HepG2 (cell line): ENCODE measurements around the gene NUDT22. TPM values are rescaled to one million over a fixed set of nuclear protein-coding genes. Genes with fewer than 3 reads are reported as not detected.

Experiments used
- ATAD3A ChIP-seq: sonication (generic); formaldehyde crosslinking; IDR thresholded peaks from 2 replicates; pipeline ENCODE4 v1.4.0; 2020; ENCODE audit warnings: missing genetic modification reagents
- CC2D1A ChIP-seq: sonication (generic); formaldehyde crosslinking; IDR thresholded peaks from 2 replicates; pipeline ENCODE4 v1.8.1; 2023; ENCODE audit warnings: mild to moderate bottlenecking, missing genetic modification reagents
- GRHL1 ChIP-seq: sonication (generic); formaldehyde crosslinking; conservative IDR thresholded peaks from 2 replicates; pipeline ENCODE4 v1.8.0; 2022; ENCODE audit warnings: missing genetic modification reagents
- MBD4 ChIP-seq: IDR thresholded peaks from 2 replicates; pipeline ENCODE4 v1.6.1; 2012; ENCODE audit warnings: low read length, inconsistent platforms, borderline replicate concordance
- RELA ChIP-seq: sonication (generic); formaldehyde crosslinking; IDR thresholded peaks from 2 replicates; pipeline ENCODE4 v1.4.0; 2020; ENCODE audit warnings: missing genetic modification reagents
- SNAPC4 ChIP-seq: sonication (generic); formaldehyde crosslinking; IDR thresholded peaks from 2 replicates; pipeline ENCODE4 v1.4.0; 2020; ENCODE audit warnings: mild to moderate bottlenecking, missing genetic modification reagents
- SOX5 ChIP-seq: IDR thresholded peaks from 2 replicates; pipeline ENCODE4 v1.6.1; 2016; ENCODE audit warnings: borderline replicate concordance
- SSRP1 ChIP-seq: IDR thresholded peaks from 2 replicates; pipeline ENCODE4 v1.6.1; 2016; ENCODE audit warnings: control low read depth
- STAG1 ChIP-seq: sonication (generic); formaldehyde crosslinking; IDR thresholded peaks from 2 replicates; pipeline ENCODE4 v1.4.0; 2020; ENCODE audit warnings: missing genetic modification reagents
- ZFP36 ChIP-seq: fragments of 150-350 bp; IDR thresholded peaks from 2 replicates; pipeline ENCODE4 v1.6.1; 2018; ENCODE audit warnings: borderline replicate concordance, low read length, low read depth; ENCODE audit not compliant: partially characterized antibody
- ZNF574 ChIP-seq: sonication (generic); formaldehyde crosslinking; IDR thresholded peaks from 2 replicates; pipeline ENCODE4 v1.4.0; 2020; ENCODE audit warnings: missing genetic modification reagents
- ZNF879 ChIP-seq: sonication (generic); formaldehyde crosslinking; IDR thresholded peaks from 2 replicates; pipeline ENCODE4 v1.8.1; 2023; ENCODE audit warnings: missing genetic modification reagents
- ZNF883 ChIP-seq: sonication (generic); formaldehyde crosslinking; IDR thresholded peaks from 2 replicates; pipeline ENCODE4 v1.5.1; 2020; ENCODE audit warnings: mild to moderate bottlenecking, missing genetic modification reagents; ENCODE audit errors: not compliant biosample characterization
- ZSCAN21 ChIP-seq: sonication (generic); formaldehyde crosslinking; IDR thresholded peaks from 2 replicates; pipeline ENCODE4 v1.8.0; 2022; ENCODE audit warnings: mild to moderate bottlenecking, missing genetic modification reagents, moderate library complexity, borderline replicate concordance
- ZSCAN25 ChIP-seq: sonication (generic); formaldehyde crosslinking; IDR thresholded peaks from 2 replicates; pipeline ENCODE4 v1.8.0; 2022; ENCODE audit warnings: mild to moderate bottlenecking, missing genetic modification reagents
- polyA plus RNA-seq, 8 experiments: library from polyadenylated mRNA; depleted of rRNA in 3 of 8; stranded (reverse) in 7 of 8; unstranded in 1 of 8; fragments of >200 nt; fragmentation: Illumina TruSeq in 4 of 8; extraction: Trizol in 4 of 8; gene quantifications; 2 replicates each; pipeline versions ENCODE4 v1.2.1 to v1.2.3, GENCODE V29; 2011 to 2016; ENCODE audit warnings: low read depth in 4 of 8, missing spikeins in 1 of 8, mixed read lengths in 1 of 8; ENCODE audit not compliant: insufficient read depth in 1 of 8
- total RNA-seq, 5 experiments: library from RNA; depleted of rRNA; stranded (reverse); fragments of >200 nt; fragmentation: Illumina TruSeq; extraction: Trizol; gene quantifications; 2 replicates each; pipeline ENCODE4 v1.2.3, GENCODE V29; 2016; ENCODE audit warnings: low read depth in 1 of 5
- TF ChIP-seq, protein P1 (sequence below): sonication (generic); formaldehyde crosslinking; conservative IDR thresholded peaks from 2 replicates; pipeline ENCODE4 v1.4.0; 2020; ENCODE audit warnings: missing genetic modification reagents
- TF ChIP-seq, protein P2 (sequence below): IDR thresholded peaks from 2 replicates; pipeline ENCODE4 v1.6.1; 2016

NUDT22 gene
- total and polyA plus RNA-seq, 2 of the 13 experiments (the other 11 are each of a cell fraction or from before 2014, with no cell fraction given), result 33.5 to 39.8 TPM

GRCh38 chr11:64241491-64242374 lies 15.7 kb downstream of the NUDT22 start (continued):
- TF ChIP-seq ZFP36 (no peak), SNAPC4 (no peak), RELA (no peak), SOX5 (CRISPR knock-in tag) (no peak), ZSCAN21 (CRISPR knock-in tag) (no peak), CC2D1A (CRISPR knock-in tag) (no peak), ZNF883 (no peak), ZNF879 (no peak), ATAD3A (no peak), STAG1 (CRISPR knock-in tag) (no peak), GRHL1 (CRISPR knock-in tag) (no peak), MBD4 (no peak), ZNF574 (no peak), ZSCAN25 (no peak), SSRP1 (CRISPR knock-in tag) (no peak)
- TF ChIP-seq, protein P1, sequence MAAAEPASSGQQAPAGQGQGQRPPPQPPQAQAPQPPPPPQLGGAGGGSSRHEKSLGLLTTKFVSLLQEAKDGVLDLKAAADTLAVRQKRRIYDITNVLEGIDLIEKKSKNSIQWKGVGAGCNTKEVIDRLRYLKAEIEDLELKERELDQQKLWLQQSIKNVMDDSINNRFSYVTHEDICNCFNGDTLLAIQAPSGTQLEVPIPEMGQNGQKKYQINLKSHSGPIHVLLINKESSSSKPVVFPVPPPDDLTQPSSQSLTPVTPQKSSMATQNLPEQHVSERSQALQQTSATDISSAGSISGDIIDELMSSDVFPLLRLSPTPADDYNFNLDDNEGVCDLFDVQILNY (CRISPR knock-in tag), result 0 out of 2 replicates have a peak, but pooled peaks have one; percentile 13
- TF ChIP-seq, protein P2, sequence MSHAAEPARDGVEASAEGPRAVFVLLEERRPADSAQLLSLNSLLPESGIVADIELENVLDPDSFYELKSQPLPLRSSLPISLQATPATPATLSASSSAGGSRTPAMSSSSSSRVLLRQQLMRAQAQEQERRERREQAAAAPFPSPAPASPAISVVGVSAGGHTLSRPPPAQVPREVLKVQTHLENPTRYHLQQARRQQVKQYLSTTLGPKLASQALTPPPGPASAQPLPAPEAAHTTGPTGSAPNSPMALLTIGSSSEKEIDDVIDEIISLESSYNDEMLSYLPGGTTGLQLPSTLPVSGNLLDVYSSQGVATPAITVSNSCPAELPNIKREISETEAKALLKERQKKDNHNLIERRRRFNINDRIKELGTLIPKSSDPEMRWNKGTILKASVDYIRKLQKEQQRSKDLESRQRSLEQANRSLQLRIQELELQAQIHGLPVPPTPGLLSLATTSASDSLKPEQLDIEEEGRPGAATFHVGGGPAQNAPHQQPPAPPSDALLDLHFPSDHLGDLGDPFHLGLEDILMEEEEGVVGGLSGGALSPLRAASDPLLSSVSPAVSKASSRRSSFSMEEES (CRISPR knock-in tag), result peak; percentile 37; the same call in 1 of the 2 replicates
